Raji (cell line): ENCODE results near the gene ADGRE3.

Experiments used
- POLR2A ChIP-seq: IDR thresholded peaks from 2 replicates; pipeline ENCODE4 v1.6.1; 2011; ENCODE audit warnings: low read depth, low read length, control low read depth; ENCODE audit not compliant: insufficient read depth

Gene ADGRE3, protein sequence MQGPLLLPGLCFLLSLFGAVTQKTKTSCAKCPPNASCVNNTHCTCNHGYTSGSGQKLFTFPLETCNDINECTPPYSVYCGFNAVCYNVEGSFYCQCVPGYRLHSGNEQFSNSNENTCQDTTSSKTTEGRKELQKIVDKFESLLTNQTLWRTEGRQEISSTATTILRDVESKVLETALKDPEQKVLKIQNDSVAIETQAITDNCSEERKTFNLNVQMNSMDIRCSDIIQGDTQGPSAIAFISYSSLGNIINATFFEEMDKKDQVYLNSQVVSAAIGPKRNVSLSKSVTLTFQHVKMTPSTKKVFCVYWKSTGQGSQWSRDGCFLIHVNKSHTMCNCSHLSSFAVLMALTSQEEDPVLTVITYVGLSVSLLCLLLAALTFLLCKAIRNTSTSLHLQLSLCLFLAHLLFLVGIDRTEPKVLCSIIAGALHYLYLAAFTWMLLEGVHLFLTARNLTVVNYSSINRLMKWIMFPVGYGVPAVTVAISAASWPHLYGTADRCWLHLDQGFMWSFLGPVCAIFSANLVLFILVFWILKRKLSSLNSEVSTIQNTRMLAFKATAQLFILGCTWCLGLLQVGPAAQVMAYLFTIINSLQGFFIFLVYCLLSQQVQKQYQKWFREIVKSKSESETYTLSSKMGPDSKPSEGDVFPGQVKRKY

DNA sequence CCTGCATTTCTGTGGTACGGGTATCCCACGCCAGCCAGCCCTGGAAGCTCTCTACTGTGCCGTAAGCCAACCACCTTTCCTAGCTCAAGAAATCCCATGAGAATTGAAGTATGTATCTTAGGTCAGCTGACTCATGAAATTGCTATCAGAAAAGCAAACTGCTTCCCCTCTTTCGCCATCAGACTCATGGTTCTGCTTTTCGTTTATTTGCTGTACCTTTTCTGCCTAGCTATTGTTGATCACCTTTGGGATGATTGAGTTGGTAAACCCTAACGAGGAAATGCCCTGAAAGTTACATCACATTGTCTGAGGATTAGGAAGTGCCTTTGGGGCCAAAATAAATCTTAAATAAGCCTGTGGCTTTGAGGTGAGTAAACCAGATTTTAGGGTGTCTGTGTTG, at the start of gene ADGRE3:
Gene ADGRE3, minus strand, starts transcription at position 81 of the 400 bp plus-strand sequence. Its CDS starts 74 bp downstream, at position 7.
- TF ChIP-seq POLR2A: no peak

DNA sequence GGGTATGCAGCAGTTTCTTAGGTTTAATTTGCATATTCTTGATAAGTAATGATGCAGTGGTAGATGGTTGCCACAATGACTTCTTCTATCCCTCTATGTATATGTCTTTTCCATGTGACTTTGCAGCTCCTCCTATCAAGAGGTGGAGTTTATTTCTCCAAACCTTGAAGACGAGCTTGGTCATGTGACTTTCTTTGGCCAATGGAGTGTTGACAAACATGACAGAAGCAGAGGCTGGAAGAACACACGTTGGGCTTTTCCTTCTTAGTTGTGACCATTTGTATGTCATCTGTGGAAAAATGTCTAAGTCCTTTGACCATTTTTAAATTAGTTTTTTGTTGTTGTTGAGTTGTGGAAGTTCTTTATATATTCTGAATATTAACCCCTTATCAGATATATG, 47.5 kb upstream of the ADGRE3 start:
- no peak for TF ChIP-seq POLR2A

DNA sequence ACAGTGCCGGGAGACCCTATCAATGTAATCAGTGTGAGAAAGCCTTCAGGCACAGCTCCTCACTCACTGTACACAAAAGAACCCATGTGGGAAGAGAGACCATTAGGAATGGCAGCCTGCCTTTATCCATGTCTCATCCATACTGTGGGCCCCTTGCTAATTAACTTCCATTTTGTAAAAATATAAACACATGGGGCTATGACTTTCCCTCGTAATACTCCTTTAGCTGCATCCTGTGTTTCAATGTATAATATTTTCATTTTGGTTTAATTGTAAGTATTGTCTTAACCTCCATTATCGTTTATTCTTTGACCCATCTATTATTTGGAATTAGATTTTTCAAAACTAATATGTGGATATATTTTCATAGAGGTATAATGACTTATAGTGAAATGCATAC, 44.5 kb upstream of the ADGRE3 start:
- TF ChIP-seq POLR2A: no peak

DNA sequence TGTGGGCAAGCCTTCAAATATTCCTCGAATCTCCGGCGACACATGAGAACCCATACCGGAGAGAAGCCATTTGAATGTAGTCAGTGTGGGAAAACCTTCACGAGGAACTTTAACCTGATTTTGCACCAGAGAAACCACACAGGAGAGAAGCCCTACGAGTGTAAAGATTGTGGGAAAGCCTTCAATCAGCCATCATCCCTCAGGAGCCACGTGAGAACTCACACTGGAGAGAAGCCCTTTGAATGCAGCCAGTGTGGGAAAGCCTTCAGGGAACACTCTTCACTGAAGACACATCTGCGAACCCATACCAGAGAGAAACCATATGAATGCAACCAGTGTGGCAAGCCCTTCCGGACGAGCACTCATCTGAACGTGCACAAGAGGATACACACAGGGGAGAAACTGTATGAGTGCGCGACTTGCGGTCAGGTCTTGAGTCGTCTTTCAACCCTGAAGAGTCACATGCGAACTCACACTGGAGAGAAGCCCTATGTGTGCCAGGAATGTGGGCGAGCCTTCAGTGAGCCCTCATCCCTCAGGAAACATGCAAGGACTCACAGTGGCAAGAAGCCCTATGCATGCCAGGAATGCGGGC, 44.0 kb upstream of the ADGRE3 start:
- TF ChIP-seq POLR2A: no peak

DNA sequence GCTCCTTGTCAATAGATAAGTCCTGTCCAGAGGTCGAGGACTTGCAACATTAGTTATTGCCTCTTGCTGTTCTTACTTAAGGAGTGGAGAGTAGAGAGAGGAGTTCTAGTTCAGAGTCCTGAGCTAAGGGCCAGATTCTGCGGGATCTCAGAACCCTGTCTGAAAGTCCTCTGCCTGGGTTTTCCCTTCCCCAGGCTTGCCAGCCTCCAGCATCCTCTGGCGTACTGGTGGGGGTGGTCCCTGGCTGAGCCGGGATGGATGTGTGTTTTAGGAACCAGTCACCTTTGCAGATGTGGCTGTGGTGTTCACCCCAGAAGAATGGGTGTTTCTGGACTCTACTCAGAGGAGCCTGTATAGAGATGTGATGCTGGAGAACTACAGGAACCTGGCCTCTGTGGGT, 41.2 kb upstream of the ADGRE3 start:
- TF ChIP-seq POLR2A: no peak

DNA sequence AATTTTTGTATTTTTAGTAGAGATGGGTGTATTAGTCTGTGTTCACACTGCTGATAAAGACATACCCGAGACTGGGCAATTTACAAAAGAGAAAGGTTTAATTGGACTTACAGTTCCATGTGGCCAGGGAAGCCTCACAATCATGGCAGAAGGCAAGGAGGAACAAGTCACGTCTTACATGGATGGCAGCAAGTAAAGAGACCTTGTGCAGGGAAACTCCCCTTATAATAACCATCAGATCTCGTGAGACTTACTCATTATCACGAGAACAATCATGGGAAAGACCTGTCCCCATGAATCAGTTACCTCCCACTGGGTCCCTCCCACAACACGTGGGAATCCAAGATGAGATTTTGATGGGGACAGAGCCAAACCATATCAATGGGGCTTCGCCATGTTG, 29.8 kb upstream of the ADGRE3 start:
- TF ChIP-seq POLR2A: no peak

DNA sequence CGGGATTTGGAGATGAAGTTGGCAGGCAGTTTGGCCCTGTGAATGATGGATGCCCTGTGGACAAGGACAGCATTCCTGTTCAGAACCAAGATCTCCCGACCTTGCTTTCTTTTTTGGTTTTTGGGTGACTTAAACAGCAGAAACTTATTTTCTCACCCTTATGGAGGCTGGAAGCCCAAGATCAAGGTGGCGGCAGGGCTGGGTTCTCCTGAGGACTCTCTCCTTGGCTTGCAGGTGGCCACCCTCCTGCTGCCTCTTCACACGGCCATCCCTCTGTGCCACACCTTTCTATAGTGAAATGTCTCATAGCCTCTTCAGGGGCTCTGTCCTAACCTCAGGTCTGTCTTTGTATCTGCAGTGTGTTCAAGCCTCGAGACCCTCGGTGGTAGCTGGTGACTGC, 29.2 kb upstream of the ADGRE3 start:
- no peak for TF ChIP-seq POLR2A

DNA sequence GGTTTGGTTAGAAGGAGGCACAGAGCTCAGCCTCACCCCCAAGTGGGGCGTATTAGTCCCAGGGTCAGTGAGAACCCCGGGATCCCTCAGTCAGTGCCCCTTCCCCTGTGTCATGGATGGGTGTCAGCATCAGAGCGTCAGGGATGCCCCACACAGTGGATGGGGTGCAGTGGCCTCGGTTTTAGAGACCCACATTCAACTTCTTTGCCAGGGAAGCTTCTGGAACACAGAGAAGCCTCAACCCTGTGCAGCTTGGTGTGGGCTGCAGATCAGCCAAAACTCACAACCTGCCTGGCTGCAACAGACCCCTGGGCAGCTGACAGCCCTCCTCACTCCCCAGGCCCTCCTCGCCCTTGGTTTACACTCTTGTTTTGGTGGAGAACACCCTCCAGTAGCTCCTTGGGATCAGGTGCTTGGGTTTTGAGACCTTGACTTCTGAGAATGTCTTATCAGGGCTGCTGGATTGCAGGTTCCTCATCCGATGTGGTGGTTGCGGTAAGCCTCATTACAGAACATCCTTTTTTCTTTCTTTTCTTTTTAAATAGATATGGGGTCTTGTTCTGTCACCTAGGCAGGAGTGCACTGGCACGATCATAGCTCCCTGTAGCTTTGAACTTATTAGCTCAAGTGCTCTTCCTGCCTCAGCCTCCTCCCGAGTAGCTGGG, 26.2 kb upstream of the ADGRE3 start:
- no peak for TF ChIP-seq POLR2A

DNA sequence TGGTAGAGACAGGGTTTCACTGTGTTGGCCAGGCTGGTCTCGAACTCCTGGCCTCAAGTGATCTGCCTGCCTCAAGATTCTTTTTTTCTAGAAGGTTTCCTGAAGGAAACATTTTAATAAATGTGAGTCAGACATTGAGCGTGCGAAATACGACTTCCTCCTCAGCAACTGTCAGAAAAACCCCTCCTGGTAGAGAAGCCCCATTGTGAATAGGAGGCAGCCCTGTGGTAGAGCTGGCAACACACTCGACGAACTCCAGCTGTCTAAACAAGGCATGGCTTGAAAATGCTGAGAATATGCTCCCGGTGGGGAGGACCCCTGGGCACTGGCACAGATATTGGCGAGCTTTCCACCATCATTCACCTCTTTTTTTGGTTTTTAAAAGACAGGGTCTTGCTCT, 25.0 kb upstream of the ADGRE3 start:
- no peak for TF ChIP-seq POLR2A

DNA sequence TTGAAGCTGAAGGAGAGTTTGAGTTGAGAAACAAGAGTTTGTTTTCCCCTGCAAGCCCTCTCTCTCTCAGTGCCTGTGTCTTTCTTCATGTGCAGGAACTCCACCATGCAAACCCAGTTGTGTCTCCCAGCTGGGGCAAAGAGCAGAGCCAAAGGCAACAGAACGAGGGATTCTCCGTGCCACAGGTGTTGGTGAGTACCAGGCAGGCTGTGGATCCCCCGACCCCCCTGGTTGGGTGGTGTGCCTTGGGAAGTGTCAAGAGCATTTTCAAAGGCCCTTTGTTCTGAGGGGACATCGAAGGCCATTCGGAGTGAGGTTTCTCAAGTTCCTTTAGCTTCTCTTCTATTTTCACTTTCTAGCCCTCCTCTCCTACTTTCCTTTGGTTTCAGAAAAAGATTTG, 20.8 kb upstream of the ADGRE3 start:
- TF ChIP-seq POLR2A: no peak

DNA sequence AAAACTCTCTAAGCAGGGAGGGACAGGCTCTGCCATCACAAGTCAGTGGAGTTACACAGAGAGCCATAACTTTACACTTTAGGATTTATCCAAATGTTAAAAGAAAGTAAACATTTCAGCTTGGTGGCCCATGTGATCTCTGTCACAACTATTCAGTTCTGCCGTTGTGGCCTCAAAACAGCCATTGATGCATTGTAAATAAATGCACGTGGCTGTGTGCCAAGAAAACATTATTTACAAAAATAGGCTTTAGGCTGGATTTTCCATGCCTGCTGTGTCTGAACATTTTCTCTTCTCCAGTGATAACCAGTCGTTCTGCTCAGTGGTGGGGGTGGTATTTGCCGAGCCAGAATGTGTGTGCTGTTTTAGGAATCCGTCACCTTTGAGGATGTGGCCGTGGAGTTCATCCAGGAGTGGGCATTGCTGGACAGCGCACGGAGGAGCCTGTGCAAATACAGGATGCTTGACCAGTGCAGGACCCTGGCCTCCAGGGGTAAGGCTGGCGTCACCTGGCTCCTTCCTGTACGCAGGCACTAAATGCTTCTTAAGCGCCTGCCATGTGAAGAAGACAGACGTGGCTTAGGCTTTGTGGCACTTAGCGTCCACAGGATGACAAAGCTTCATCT, 20.1 kb upstream of the ADGRE3 start:
- no peak for TF ChIP-seq POLR2A

DNA sequence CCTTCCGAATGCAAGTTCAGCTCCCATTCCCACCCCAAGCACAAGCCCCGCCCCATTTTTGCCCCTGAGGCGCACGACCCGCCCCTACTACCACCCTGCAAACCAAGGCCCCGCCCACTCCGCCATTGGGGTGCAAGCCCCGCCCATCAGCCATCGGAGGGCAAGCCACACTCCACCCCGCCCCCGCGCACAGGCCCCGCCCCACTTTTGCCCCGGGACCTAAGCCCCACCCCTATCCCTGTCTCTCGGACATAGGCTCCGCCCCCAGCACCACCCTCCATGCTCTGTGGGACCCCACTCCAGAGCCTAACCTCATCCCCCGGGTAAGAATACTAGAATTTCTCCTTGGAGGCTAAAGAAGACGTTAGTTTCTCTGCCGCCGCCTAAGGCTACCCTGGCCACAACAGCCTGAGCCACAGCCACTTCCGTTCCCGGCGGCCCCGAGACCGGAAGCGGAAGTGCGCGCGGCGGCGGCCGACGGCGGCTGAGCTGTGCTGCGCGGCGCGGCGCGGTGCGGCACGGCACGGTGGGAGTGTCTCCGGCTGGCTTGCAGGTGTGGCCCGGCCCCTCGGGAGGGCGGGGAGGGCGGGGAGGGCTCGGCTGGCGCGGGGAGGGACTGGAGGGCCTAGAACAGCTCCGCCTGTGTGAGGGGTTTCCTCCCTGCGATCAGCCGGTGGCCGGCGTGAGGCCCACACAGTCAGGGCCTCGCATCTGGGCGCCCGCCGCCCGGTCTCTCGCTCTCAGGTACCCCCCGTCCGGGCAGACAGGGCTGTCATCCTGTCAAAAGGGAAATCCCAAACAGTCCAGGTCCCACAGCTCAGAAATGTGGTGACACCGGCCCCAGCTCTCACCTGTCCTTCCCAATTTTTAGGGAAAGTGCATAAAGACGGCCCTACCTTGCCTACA, 15.2 kb upstream of the ADGRE3 start, which contains the start of gene ZNF333:
Gene ZNF333, plus strand, starts transcription at position 451 of the 906 bp plus-strand sequence. CDS start 3,444 bp downstream, outside the sequence.
- TF ChIP-seq POLR2A: peak; percentile 80

DNA sequence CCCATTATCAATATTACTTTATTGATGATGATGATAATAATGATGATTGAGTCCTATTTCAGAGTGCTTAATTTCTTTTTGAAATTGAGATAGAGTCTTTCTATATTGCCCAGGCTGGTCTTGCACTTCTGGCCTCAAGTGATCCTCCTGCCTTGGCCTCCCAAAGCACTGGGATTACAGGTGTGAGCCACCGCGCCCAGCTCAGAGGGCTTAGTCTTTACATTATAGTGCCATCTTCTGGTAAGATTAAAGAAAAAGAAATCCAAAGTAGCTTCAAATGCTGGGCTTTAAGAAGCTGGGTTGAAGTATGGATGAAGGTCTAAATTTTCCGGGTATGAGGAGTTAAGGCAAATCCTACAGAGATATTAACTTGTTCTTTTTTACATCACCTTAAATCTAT, 11.8 kb upstream of the ADGRE3 start:
- no peak for TF ChIP-seq POLR2A

DNA sequence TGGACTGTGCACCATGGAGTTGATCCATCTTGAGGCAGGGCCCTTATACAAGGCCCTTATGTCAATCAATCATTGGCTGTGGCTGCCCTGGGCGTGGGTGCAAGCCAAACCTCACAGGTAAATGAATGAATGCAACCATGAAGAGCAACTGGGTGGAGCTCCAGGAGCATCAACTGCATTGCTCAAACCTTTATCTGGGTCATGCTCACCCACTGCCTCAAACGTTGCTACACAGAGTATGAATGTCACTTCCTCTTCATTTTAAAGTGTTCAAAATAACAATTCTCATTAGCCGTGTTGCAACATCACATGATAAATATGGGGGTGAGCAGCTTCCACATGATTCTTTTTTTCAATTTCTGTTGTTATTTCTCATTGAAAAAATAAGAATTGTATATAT, 8.8 kb upstream of the ADGRE3 start:
- no peak for TF ChIP-seq POLR2A

DNA sequence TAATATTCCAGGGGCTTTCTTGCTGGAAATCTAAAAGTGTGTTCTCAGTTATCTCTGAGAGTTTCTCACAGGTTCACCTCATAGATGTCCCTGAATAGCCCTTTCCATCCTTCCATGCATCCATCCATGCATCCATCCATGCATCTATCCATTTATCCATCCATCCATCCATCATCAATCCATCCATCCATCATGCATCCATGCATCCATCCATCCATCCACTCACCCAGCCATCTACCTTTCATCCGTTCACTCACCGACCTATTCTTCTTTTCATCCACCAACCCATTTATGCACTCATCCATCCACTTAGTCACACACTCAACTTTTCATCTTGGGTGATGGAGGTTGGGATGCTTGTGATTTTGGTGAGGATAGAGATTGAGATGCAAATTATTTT, 7.4 kb upstream of the ADGRE3 start:
- no peak for TF ChIP-seq POLR2A

DNA sequence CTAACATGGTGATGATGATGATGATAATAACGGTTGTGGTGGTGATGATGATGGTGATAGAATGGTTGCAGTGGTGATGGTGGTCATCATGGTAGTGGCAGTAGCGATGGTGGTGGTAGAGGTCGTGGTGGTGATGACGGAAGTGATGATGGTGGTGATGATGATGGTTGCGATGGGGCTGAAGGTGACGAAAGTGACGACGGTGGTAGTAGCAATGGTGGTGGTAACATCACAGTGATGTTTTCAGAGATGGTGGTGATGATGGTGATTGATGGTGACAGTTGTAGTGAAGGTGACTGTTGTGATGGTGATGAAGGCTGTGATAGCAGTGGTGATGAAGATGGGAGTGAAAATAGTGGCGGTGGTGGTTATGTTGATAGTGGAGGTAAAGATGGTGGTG, 3.6 kb upstream of the ADGRE3 start:
- no peak for TF ChIP-seq POLR2A
